NCI-H510A (cell line): ENCODE results near the gene PIGP.
A peak's percentile ranks its signal among the peaks of the same experiment; 100 is the strongest.
"Not testable (repeated sequence)": the region's sequence is repeated elsewhere in the genome, so short reads cannot be mapped to it uniquely, and the experiment has no call there.

Experiments used
- DNase-seq: peaks from one replicate; lab custom pipeline; 2025; lab: John Stamatoyannopoulos, UW

PIGP gene

GRCh38 chr21:37044643-37045042, 28.2 kb downstream of the PIGP start:
- DNase-seq: no peak

- DNase-seq: no peak
Measured at GRCh38 chr21:37043818-37044217, 29.1 kb downstream of the PIGP start.

GRCh38 chr21:37041706-37042271, 31.1 kb downstream of the PIGP start:
- DNase-seq: peak; percentile 51

- no peak for DNase-seq
Measured at GRCh38 chr21:37040212-37040611, 32.7 kb downstream of the PIGP start.

GRCh38 chr21:37039411-37040075, 33.3 kb downstream of the PIGP start:
- DNase-seq: no peak

- no peak for DNase-seq
Measured at GRCh38 chr21:37036177-37036576, 36.7 kb downstream of the PIGP start.

GRCh38 chr21:37034394-37034793, 38.5 kb downstream of the PIGP start:
- DNase-seq: not testable (repeated sequence)

GRCh38 chr21:37032877-37033471, 39.9 kb downstream of the PIGP start:
- DNase-seq: no peak

- no peak for DNase-seq
Measured at GRCh38 chr21:37032293-37032692, 40.6 kb downstream of the PIGP start.

GRCh38 chr21:37030864-37031263, 42.0 kb downstream of the PIGP start:
- DNase-seq: no peak

GRCh38 chr21:37028570-37028969, 44.3 kb downstream of the PIGP start:
- no peak for DNase-seq

- no peak for DNase-seq
Measured at GRCh38 chr21:37026499-37026898, 46.4 kb downstream of the PIGP start.

- DNase-seq: no peak
Measured at GRCh38 chr21:37017951-37018679, 54.8 kb downstream of the PIGP start.
